Posterior vena cava (tissue), 2 donors: ENCODE measurements around the gene HOXA11. TPM values are rescaled to one million over a fixed set of nuclear protein-coding genes. Genes with fewer than 3 reads are reported as not detected.

Source experiments
- DNase-seq: peaks from one replicate; pipeline ENCODE4 v3.0.0-alpha.2; 2020; ENCODE audit warnings: low spot score
- intact Hi-C, 2 donors: fragments of 100-400 bp; cut with DNase I; formaldehyde crosslinking; loops; one replicate each; pipeline versions ENCODE4 v1.14.1 to v1.14.2; 2022 to 2023
- total RNA-seq, 2 donors: library from RNA; stranded (reverse); fragmentation: NEBNext Ultra II Directional; extraction: Animal tissue kit (Norgen Biotek cat#: 25700); gene quantifications; one replicate each; pipeline ENCODE4 v1.2.1, GENCODE V29; 2021
- donor health status: DM: yes; HTN: yes; CAD: no.
- donor health status: DM: yes; HTN: yes; CAD: no.

The HOXA11 gene
- total RNA-seq, 2 donors from 2014 or later, result 0.51 to 1.1 TPM

GRCh38 chr7:27209933-27210440 is 25.0 kb upstream of the HOXA11 start:
- intact Hi-C loops, result loop anchor here (5.0 to 10.0 kb wide), 3 partner anchors 365 to 555 kb away; no protein-coding TSS in a partner anchor
- peak; percentile 68 for DNase-seq

DNA sequence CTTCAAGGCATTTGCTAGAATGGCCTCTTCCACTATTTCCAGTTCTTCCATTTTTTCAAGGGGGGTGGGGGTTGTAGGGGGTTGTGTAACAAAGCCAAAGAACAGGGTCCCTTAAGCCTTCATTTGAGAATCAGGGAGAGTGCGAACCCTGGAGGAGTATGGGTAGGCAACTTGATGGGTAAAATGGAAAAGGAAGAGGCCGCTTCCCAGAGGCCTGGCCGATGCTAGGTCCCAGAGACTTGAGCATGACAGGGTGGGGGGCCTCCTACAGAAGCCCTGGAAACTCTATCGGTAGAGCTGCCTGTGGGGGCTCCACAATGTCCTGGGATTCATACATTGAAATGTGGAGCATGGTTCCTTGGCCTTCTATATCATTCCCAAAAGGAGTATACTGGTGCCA is 24.0 kb upstream of the HOXA11 start:
- DNase-seq, result no peak
- intact Hi-C loops, result loop anchor here in 1 of 2 donors (10.0 kb wide), 1 partner anchor 366 kb away; no protein-coding TSS in a partner anchor

GRCh38 chr7:27207348-27207985 is 22.4 kb upstream of the HOXA11 start:
- no peak for DNase-seq
- intact Hi-C loops, result loop anchor here in 1 of 2 donors (10.0 kb wide), 1 partner anchor 367 kb away; no protein-coding TSS in a partner anchor

DNA sequence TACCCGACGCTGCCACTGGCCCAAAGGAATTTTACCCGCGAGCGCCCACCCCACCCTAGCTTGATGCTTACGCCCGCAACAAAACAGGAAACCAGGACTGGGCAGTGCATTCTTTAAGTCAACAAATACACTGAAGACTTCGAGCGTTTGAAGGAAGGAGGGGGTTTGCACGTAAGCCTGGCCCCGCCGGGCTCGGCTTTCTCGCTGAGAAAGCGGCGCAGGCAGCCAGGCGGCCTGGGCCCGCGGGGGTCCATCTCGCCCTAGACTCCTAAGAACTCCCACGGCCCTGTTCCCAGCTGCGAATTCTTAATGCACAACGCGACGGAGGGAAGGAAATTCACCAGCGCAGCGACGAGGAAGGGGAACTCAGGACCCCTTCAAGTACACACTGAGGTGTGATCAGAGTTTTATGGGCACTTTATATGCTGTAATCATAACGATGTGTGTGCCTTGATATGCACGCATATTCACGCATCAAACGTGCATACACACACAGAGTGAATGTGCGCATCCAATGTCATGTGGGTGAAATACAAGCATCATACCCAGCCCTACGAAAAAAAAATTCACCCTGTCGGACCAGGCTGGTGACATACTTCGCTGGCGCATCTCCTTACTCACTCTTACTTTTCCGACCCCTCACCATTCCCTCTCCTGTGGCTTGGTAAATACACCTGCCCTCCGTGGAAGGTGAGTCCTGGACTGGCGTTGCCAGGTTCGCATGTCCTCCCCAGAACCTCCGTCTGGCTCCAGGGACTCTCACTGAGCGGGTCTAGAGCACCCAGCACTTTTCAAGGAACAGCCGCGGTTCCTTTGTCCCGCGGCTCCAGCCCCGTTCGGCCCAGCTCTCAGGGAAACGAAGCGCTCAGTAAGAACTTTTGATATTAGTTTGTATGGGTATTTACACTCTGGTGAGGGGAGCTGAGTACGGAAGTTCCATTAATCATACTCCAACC is 20.6 kb upstream of the HOXA11 start:
- intact Hi-C loops, result loop anchor here in 1 of 2 donors (10.0 kb wide), 1 partner anchor 369 kb away; no protein-coding TSS in a partner anchor
- DNase-seq, result peak; percentile 61

DNA sequence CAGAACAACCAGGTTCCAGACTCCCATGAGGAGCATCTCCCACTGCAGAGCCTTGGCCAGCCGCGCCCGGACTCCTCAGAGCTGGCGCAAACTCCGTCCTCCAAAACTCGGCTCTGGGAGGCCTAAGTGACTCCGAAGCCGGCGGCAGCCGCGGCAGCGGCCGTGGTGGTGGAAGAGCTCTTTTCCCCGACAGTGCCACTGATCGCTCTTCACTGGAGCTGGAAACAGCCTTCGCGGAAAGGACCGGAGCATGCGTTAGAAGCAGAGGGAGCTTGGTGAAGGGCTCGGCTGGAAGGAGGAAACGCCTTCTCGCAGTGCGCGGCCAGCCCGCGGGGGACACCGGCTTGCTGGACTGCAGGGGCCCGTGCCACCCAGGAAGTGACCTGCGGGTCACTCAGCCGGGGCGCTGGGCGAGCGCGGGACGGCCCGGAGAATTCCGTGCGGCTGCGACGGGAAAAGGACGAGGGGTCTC is 19.9 kb upstream of the HOXA11 start:
- intact Hi-C loops, result loop anchor here in 1 of 2 donors (10.0 kb wide), 1 partner anchor 370 kb away; no protein-coding TSS in a partner anchor
- DNase-seq, result peak; percentile 80

GRCh38 chr7:27203964-27204594 is 19.0 kb upstream of the HOXA11 start:
- DNase-seq, result no peak
- intact Hi-C loops, result loop anchor here in 1 of 2 donors (10.0 kb wide), 1 partner anchor 371 kb away; no protein-coding TSS in a partner anchor

DNA sequence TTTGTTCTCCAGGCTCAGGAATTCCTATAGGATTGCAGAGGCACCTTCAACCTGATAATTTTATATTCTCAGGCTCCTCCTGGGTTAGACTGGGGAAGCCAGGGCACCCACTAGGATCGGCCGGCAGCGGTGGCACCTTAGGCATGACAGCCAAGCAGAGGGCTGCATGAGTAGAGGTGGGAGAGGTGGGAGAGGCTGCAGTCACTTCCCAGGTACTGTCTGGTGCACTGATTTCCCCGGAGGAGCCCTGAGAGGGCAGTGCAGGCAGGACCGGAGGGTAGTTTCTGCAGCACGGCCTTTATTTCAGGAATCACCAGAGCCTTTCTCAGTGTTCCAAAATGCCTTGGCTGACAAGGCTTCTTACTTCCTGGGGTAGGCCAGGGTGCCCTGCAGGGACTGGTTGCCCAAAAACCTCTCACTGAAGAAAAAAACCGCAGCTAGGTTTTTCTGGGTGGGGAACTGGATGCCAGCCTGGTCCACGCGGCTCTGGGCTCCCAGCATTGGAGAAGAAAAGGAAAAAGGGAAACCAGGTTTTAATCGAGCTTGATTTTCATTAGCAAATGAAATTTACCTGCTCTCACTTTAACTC is 18.4 kb upstream of the HOXA11 start:
- intact Hi-C loops, result loop anchor here in 1 of 2 donors (10.0 kb wide), 1 partner anchor 371 kb away; no protein-coding TSS in a partner anchor
- DNase-seq, result no peak

- no peak for DNase-seq
- intact Hi-C loops, result loop anchor here in 1 of 2 donors (10.0 kb wide), 1 partner anchor 372 kb away; no protein-coding TSS in a partner anchor
These were observed 17.8 kb upstream of the HOXA11 start for GRCh38 chr7:27202862-27203134.

DNA sequence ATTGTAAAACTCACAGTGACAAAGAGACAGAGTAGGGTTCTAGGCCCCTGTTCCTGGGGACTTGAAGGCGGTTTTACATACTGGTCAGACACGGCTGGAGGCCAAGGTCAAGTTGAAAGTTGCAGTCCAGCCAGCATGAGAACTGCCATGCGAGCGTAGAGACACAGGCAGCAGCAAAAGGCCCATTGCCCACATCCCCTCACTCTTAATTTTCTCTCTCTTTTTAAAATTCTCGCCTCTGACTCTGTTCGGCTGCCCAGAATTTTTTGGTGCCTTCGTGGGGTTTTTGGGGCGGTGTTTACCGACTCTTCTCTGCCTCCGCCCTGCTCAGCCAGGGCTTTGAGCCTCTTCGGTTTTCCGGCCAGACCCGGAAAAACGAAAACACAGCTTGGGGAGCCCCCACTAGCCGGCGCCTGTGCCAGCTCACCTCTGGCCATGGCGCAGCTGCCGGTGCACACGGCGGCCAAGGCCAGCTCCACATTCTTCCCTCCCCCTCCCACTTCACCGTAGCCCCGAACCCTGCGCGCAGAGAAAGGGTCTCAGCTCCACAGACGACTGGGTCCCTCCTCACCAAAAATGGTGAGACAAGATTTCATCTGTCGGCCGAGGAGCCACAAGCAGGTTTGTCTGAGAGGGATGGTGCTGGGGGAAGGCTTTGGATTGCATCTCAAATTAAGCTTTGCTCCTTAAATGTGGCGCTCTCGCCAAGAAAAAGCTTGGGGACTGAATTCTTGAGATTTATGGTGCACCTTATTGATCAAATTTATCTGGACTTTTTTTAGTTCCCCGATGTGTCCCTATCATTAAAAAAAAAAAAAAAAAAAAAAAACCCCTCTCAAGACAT is 17.2 kb upstream of the HOXA11 start:
- DNase-seq, result peak; percentile 58
- intact Hi-C loops, result loop anchor here in 1 of 2 donors (10.0 kb wide), 1 partner anchor 373 kb away; no protein-coding TSS in a partner anchor

- intact Hi-C loops, result loop anchor here in 1 of 2 donors (10.0 kb wide), 1 partner anchor 373 kb away; no protein-coding TSS in a partner anchor
- no peak for DNase-seq
These were observed 16.6 kb upstream of the HOXA11 start for GRCh38 chr7:27201580-27202017.

GRCh38 chr7:27200761-27201579 is 15.9 kb upstream of the HOXA11 start:
- DNase-seq, result no peak
- intact Hi-C loops, result loop anchor here in 1 of 2 donors (10.0 kb wide), 1 partner anchor 374 kb away; no protein-coding TSS in a partner anchor

- intact Hi-C loops, result loop anchor here (10.0 kb wide), 2 partner anchors 375 to 895 kb away; no protein-coding TSS in a partner anchor
- peak; percentile 74 for DNase-seq
These were observed 15.1 kb upstream of the HOXA11 start, which contains the start of gene HOXA13 for GRCh38 chr7:27199849-27200760. Gene HOXA13 (minus strand): TSS chr7:27200091. CDS start chr7:27200077, 14 bp downstream.

GRCh38 chr7:27198871-27199801 is 14.1 kb upstream of the HOXA11 start:
- DNase-seq, result peak; percentile 77
- intact Hi-C loops, result loop anchor here in 1 of 2 donors (10.0 kb wide), 1 partner anchor 896 kb away; no protein-coding TSS in a partner anchor

- peak; percentile 68 for DNase-seq
These were observed 13.3 kb upstream of the HOXA11 start for GRCh38 chr7:27198138-27198841.

More at GRCh38 chr7:27198138-27198841, 13.3 kb upstream of the HOXA11 start:
- intact Hi-C loops, result loop anchor here in 1 of 2 donors (10.0 kb wide), 1 partner anchor 897 kb away; no protein-coding TSS in a partner anchor
